ENCODE data around the gene KCNN3. TPM values are rescaled to one million over a fixed set of nuclear protein-coding genes. Genes with fewer than 3 reads are reported as not detected.

The KCNN3 gene
- total RNA-seq, 4 donors from 2014 or later = 0.21 to 0.78 (median 0.26) TPM

DNA sequence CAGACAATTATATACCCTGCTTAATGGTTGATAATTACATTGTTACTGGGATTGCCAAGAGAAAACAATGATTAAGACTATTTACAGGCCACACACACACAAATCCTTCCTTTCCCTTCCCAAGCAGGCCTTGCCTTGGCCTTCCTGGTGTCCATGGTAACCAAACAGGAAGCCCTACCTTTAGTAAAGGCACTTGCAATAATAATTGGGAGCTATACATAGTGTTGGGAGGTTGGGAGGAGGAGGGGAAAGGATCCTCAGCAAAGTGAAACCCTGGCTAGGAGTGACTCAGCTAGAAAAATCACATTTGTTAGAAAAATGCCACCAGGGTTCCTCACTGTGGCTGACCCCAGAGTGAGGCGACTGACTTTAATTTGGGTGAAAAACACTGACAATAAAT lies 139.8 kb downstream of the KCNN3 start:
- DNase-seq (ENCODE audit: low spot score in 2 of 2) = no peak
- H3K4me1 ChIP-seq = peaks cover 0 to 27% (median 0%) of the 10 kb centered on the region in 4 donors
- H3K36me3 ChIP-seq = no peaks in the 10 kb centered on the region
- H3K9me3 ChIP-seq = no peaks in the 10 kb centered on the region
- WGBS, 2 donors = 72% methylated on average over 1 of the region's 1 CpG
- peaks cover 0 to 19% of the 10 kb centered on the region in 2 donors for H3K27me3 ChIP-seq
- TF ChIP-seq POLR2A (IDR thresholded peaks at IDR 0.05) (no peak), EP300 (IDR thresholded peaks at IDR 0.05) (no peak)
- TF ChIP-seq, protein P1, sequence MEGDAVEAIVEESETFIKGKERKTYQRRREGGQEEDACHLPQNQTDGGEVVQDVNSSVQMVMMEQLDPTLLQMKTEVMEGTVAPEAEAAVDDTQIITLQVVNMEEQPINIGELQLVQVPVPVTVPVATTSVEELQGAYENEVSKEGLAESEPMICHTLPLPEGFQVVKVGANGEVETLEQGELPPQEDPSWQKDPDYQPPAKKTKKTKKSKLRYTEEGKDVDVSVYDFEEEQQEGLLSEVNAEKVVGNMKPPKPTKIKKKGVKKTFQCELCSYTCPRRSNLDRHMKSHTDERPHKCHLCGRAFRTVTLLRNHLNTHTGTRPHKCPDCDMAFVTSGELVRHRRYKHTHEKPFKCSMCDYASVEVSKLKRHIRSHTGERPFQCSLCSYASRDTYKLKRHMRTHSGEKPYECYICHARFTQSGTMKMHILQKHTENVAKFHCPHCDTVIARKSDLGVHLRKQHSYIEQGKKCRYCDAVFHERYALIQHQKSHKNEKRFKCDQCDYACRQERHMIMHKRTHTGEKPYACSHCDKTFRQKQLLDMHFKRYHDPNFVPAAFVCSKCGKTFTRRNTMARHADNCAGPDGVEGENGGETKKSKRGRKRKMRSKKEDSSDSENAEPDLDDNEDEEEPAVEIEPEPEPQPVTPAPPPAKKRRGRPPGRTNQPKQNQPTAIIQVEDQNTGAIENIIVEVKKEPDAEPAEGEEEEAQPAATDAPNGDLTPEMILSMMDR (IDR thresholded peaks at IDR 0.05) = no peak
- no peak overlapping the region for H3K4me3 ChIP-seq
- H3K27ac ChIP-seq = peak overlapping the region in 1 of 4 donors; percentile 24

DNA sequence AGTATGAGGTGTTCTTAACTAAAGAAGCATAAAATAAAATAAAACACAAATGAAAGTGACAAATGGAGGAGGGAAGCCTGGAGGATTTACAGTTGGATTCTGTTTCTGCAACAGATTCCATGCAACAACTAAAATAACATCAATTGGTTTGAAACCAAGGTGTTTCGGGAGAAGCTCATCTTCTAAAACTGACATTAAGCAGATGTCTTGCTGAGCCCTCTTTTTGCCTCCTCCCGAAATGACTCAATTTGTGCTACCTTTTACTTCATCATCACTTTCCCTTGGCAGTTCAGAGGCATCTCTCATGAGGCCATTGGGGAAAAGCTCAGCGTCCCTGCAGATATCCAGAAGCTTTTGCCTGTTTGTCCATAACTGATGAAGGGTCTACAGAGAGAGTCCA lies 140.5 kb downstream of the KCNN3 start:
- TF ChIP-seq POLR2A (IDR thresholded peaks at IDR 0.05) (no peak), EP300 (IDR thresholded peaks at IDR 0.05) (no peak)
- TF ChIP-seq, protein P1 (IDR thresholded peaks at IDR 0.05) = no peak
- 79 to 81% methylated on average over 3 of the region's 3 CpGs for WGBS, 2 donors
- Histone ChIP-seq H3K4me3 (no peak overlapping the region), H3K9me3 (no peaks in the 10 kb centered on the region), H3K36me3 (no peaks in the 10 kb centered on the region), H3K4me1 (peaks cover 0 to 27% (median 0%) of the 10 kb centered on the region in 4 donors), H3K27me3 (peaks cover 0 to 19% of the 10 kb centered on the region in 2 donors), H3K27ac (no peak overlapping the region)
- no peak for DNase-seq (ENCODE audit: low spot score in 2 of 2)

DNA sequence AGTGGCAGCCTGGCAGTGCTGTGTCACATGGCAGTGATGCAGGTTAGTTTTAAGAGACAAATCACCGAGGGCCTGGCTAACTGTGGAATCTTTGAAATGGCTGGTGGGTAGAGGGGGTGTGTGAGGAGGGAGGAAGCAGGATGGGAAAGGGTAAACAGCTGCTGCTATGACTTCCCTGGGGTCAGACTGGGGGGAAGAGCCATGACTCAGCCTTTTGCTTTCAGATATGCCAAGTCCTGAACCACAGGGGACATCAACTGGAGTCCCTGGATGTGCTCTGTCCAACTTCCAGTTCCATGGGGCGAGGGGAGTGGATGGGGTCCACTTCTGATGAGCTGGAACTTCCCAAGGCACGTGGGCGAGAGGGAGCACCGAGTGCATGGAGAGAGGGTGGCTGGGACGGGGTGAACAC lies 141.0 kb downstream of the KCNN3 start:
- Histone ChIP-seq H3K27me3 (peaks cover 0 to 18% of the 10 kb centered on the region in 2 donors), H3K4me3 (no peak overlapping the region), H3K36me3 (no peaks in the 10 kb centered on the region), H3K9me3 (no peaks in the 10 kb centered on the region), H3K4me1 (peaks cover 0 to 27% (median 0%) of the 10 kb centered on the region in 4 donors), H3K27ac (no peak overlapping the region)
- no peak for DNase-seq (ENCODE audit: low spot score in 2 of 2)
- WGBS, 2 donors = 45 to 65% methylated on average over 6 of the region's 6 CpGs
- TF ChIP-seq EP300 (IDR thresholded peaks at IDR 0.05) (no peak), POLR2A (IDR thresholded peaks at IDR 0.05) (no peak)
- TF ChIP-seq, protein P1 (IDR thresholded peaks at IDR 0.05) = no peak

DNA sequence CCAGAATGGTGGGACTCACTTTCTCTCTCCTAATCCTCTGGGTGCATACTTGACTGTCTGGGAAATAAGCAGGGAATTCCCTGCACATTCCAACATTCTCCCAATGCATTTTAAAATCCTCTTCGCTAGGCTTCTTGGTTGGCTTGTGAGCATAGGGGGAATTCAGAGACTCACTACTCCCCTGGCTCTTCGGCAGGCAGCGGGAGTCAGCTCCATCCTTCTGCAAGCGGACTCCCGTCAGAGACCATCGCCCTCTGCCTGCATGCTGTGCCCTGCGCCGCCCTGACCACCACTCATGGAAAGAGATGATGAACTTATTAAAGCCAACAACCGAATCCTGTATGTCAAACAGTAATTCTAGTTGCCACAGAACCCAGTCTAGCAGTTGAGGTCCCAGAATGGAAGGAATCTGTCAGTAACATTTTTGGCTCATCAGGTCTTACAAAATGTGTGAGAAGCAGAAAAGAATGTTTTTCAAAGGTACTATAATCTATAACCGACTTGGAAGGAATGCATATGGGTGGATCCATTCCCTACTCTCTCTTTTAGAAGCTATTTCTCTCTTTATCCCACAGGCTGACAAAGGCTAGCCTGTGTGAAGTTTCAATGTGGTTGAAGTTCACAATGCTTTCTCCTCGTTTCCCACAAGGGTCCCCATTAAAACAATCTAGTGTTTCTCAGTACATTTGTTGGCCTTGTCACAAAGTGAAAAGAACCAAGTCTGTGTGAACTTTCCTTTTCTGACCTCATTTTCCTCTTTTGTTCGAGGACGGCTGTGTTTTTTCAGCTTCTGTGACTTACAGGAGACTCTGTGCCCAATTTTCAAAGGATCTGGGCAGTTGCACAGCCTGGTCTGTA lies 143.0 kb downstream of the KCNN3 start:
- no peak overlapping the region for H3K27ac ChIP-seq
- no peaks in the 10 kb centered on the region for H3K9me3 ChIP-seq

DNA sequence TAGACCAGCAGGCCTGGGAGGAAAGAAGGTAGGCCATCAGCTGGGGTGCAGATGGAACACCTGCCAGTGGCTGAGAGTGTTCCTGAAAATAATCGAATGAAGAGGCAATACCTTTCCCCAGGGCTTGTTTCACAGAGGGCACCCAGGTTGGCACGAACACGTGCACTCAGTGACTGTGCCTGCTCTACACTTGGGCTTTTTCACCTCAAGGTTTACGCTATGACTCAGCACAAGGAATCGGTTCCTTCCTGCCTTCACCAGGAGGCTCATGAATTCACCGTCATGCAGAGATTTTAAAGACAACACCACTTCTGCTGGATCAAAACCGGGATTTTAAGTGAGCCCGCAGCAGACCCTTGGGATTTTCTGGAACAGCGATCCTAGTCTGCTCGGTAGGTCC lies 143.6 kb downstream of the KCNN3 start:
- H3K36me3 ChIP-seq = no peaks in the 10 kb centered on the region
- peaks cover 0 to 8% of the 10 kb centered on the region in 2 donors for H3K27me3 ChIP-seq
- H3K9me3 ChIP-seq = no peaks in the 10 kb centered on the region
- WGBS, 2 donors = 51 to 69% methylated on average over 10 of the region's 10 CpGs
- DNase-seq (ENCODE audit: low spot score in 2 of 2) = no peak
- H3K4me1 ChIP-seq = peaks cover 0 to 27% (median 0%) of the 10 kb centered on the region in 4 donors
- TF ChIP-seq EP300 (IDR thresholded peaks at IDR 0.05) = no peak
- TF ChIP-seq POLR2A (IDR thresholded peaks at IDR 0.05) = no peak
- TF ChIP-seq, protein P1 (IDR thresholded peaks at IDR 0.05) = no peak
- H3K27ac ChIP-seq = no peak overlapping the region
- no peak overlapping the region for H3K4me3 ChIP-seq

More for the DNA sequence above, 143.0 kb downstream of the KCNN3 start:
- Histone ChIP-seq H3K4me3 (no peak overlapping the region), H3K4me1 (peaks cover 0 to 27% (median 0%) of the 10 kb centered on the region in 4 donors), H3K36me3 (no peaks in the 10 kb centered on the region), H3K27me3 (peaks cover 0 to 8% of the 10 kb centered on the region in 2 donors)
- no peak for TF ChIP-seq EP300 (IDR thresholded peaks at IDR 0.05)
- TF ChIP-seq, protein P1 (IDR thresholded peaks at IDR 0.05) = no peak
- DNase-seq (ENCODE audit: low spot score in 2 of 2) = no peak
- 42 to 58% methylated on average over 13 of the region's 13 CpGs for WGBS, 2 donors
